GM12873 (cell line): Measurements from ENCODE around the gene ZNF680.

Source experiments
- TF ChIP-seq, protein P1 (sequence below): IDR thresholded peaks from 2 replicates; pipeline ENCODE4 v1.5.1; 2012; ENCODE audit warnings: low read depth, mild to moderate bottlenecking, moderate library complexity, low read length, control low read depth; ENCODE audit not compliant: insufficient read depth; ENCODE audit errors: missing control alignments

The ZNF680 gene

DNA sequence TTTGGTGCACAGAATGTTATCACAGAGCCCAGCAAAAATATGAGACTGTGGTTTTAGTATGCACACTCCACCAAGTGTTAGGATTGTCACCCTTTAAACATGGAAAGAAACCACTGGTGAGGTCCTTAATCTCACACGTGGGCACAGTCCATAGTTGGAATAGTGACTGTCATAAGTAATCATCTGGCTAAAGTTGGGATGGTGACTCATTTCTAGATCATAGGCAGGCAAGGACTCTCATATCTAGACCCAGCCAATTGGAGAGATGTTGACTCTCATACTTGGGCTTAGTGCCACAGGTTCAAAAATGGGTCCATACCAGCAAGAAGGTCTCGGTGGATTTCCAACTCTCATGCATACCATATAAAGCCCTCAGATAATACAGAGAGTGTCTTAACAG is 39.6 kb upstream of the ZNF680 start:
- TF ChIP-seq, protein P1, sequence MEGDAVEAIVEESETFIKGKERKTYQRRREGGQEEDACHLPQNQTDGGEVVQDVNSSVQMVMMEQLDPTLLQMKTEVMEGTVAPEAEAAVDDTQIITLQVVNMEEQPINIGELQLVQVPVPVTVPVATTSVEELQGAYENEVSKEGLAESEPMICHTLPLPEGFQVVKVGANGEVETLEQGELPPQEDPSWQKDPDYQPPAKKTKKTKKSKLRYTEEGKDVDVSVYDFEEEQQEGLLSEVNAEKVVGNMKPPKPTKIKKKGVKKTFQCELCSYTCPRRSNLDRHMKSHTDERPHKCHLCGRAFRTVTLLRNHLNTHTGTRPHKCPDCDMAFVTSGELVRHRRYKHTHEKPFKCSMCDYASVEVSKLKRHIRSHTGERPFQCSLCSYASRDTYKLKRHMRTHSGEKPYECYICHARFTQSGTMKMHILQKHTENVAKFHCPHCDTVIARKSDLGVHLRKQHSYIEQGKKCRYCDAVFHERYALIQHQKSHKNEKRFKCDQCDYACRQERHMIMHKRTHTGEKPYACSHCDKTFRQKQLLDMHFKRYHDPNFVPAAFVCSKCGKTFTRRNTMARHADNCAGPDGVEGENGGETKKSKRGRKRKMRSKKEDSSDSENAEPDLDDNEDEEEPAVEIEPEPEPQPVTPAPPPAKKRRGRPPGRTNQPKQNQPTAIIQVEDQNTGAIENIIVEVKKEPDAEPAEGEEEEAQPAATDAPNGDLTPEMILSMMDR, result no peak

DNA sequence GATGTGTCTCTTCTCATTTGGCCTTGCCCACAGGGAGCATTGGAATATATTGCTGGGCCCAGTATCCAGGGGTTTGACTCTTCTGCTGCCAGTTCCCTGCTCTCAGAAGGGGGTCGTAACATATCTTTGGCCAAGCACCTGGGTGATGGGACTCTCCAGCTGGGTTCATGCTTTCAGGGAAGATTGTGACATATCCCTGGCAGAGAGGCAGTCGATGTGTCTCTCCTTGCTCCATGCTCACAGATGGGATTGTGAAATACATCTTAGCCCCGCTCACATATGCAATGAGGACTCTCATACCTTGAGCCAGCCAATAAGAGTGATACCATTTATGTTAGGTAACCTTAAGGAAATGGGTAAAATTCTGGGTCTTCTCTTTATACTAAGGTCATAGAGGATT is 39.2 kb upstream of the ZNF680 start:
- TF ChIP-seq, protein P1, result no peak

DNA sequence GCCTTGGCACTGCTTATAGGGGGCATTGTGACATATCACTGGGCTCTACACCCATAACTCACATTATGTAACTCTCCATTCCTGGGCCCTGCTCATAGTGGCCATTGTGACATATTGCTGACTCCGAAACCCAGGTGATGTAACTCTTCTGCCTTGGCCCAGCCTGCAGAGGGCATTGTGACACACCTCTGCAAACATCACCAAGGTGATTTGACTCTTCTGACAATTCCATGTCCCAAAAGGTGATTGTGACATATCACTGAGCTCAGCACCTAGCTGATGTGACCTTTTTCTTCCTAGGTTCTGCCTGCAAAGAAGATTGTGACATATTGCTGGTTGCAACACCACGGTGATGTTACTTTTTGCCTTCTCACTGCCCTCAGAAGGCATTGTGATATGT is 36.5 kb upstream of the ZNF680 start:
- TF ChIP-seq, protein P1, result no peak

DNA sequence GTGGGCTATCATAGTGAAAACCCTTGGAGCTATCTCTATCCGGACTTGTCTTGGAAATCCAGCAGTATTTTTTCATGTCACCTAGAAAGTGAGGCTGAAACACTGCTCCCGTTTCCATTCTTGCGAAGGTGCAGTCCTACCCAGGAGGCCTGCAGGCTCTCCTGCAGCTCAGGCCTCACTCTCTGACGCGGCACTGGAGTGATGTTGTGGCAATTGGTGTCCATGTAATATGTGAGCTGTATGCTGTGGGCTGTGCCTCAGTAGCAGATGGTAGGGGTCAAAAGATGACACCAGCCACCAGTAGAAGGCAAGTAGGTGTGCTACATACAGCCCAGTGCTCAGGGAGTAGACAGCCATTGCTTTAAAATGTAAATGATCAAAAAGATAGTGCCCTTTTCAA is 28.1 kb upstream of the ZNF680 start:
- TF ChIP-seq, protein P1, result no peak

DNA sequence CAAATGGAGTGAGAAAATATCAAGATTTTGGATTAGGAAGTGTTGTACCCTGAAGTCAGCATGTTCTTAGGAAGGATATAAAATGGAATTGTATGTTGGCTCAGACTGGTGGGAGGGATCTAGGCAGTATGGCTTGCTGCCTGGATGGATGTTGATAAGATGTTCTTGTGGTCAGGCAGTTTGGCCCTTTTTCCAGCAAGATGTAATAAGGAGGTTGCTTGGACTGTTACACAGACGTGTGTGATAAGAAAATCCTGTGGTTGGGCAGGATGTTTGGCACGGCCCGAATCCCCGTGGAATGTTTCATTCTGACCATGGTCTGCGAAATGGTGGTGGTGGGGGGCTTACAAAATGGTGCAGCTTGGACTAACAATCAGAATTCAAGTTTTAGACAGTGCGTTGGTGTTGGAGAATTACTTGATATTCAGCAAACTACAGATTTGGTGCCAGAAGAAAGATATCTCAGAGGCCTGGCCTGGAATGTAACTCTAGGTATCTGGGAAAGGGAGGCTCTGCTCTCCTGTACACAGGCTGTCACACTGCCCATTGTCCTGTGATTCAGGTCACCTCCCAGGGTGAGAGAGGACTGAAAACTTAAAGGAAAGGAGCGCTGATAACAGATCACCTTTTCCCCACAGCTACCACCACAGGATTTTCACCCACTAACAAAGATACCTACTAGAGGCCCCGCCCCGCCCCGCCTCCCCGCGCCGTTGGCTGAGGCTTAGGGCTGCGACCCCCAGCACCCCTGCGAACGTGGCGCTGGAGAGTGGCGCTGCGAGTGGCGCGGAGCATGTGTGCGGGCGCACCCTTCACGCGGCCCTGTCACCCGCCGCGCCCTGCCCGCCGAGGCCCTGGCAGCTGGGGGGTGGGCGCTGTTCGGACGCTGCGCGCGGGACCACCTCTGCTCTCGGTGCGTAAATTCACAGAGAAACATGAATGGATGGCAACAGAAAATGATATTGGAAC is 19.3 kb upstream of the ZNF680 start:
- TF ChIP-seq, protein P1, result no peak

DNA sequence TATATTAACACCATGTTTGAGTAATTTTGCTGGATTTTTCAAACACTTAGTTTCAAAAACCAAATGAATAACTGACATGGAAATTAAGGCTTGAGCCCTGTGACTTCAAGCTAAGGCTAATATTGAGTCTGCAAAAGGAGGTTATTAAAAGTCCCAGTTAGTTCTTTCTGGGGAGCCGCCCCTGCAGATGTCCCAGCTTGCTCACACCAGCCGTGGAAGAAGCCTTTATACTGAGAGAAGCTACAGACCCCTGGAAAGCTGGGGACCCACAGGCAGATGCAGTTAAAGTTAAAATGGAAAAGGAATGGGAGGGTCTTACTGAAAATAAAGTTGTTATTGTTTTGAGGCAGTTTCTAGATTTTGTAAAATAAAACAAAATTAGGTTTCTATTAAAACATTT is 18.5 kb upstream of the ZNF680 start:
- TF ChIP-seq, protein P1, result no peak

DNA sequence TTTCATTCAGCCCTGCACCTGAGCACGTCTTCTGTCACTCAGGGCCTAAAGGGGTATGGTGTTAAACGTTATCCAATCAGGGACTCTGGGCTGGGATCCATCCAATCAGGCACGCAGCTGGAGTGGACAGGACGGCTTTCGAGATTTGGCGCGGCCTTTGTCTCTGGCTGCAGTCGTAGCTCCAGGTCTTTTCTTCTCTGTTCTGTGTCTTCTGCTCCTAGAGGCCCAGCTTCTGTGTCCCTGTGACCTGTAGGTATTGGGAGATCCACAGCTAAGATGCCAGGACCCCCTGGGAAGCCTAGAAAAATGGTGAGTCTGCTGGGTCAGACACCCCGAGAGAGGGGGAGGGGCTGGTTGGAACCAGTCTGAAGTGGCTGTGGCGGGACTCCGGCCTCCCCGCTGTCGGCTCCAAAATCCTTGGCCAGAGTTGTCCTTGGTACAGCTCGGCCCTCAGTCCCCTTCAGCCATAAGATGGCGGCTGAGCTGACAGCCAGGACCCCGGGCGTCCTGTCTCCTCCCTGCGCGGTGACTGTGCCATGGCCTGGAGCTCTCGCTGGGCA is 11.7 kb upstream of the ZNF680 start:
- TF ChIP-seq, protein P1, result no peak
